Osteoblast (primary cell): ENCODE data around the gene APBA2. TPM values are rescaled to one million over a fixed set of nuclear protein-coding genes. Genes with fewer than 3 reads are reported as not detected.
A peak's percentile ranks its signal among the peaks of the same experiment; 100 is the strongest.

Source experiments
- DNase-seq: peaks from one replicate; pipeline ENCODE4 v3.0.0; 2011; ENCODE audit warnings: low spot score, mixed read lengths; ENCODE audit not compliant: insufficient read length; ENCODE audit errors: missing footprints
- H2AFZ ChIP-seq: 2 replicates; pipeline ENCODE4 v1.6.0; 2011; ENCODE audit warnings: mild to moderate bottlenecking, low read length
- H3K27ac ChIP-seq: 2 replicates; pipeline ENCODE4 v1.5.1; 2011; ENCODE audit warnings: mild to moderate bottlenecking, low read depth, low read length, moderate library complexity
- H3K27me3 ChIP-seq: 2 replicates; pipeline ENCODE4 v1.6.0; 2012; ENCODE audit warnings: mild to moderate bottlenecking, control low read depth, inconsistent platforms, low read length, moderate library complexity; ENCODE audit not compliant: insufficient read depth
- H3K36me3 ChIP-seq: 2 replicates; pipeline ENCODE4 v1.5.1; 2011; ENCODE audit warnings: mild to moderate bottlenecking, low read length, control low read depth, moderate library complexity; ENCODE audit not compliant: insufficient read depth
- H3K4me1 ChIP-seq: 2 replicates; pipeline ENCODE4 v1.5.1; 2011; ENCODE audit warnings: mild to moderate bottlenecking, low read length, control low read depth, moderate library complexity; ENCODE audit not compliant: insufficient read depth
- H3K4me2 ChIP-seq: 2 replicates; pipeline ENCODE4 v1.6.0; 2011; ENCODE audit warnings: mild to moderate bottlenecking, low read length; ENCODE audit not compliant: insufficient read depth
- H3K4me3 ChIP-seq: fragments of 200-600 bp; sonication (generic); 3 replicates; pipeline ENCODE4 v1.5.1; 2012; ENCODE audit warnings: mild to moderate bottlenecking, low read length, inconsistent platforms; ENCODE audit not compliant: insufficient read depth
- H3K79me2 ChIP-seq: 2 replicates; pipeline ENCODE4 v1.6.0; 2012; ENCODE audit warnings: mild to moderate bottlenecking, low read length, control low read depth, inconsistent platforms; ENCODE audit not compliant: insufficient read depth
- H3K9me3 ChIP-seq: 2 replicates; pipeline ENCODE4 v1.5.1; 2011; ENCODE audit warnings: low read depth, low read length, control low read depth
- H4K20me1 ChIP-seq: 2 replicates; pipeline ENCODE4 v1.6.0; 2012; ENCODE audit warnings: mild to moderate bottlenecking, low read length, control low read depth; ENCODE audit not compliant: insufficient read depth
- CTCF ChIP-seq: IDR thresholded peaks from 2 replicates; pipeline ENCODE4 v1.5.1; 2011; ENCODE audit warnings: mild to moderate bottlenecking, low read depth, low read length, moderate library complexity; ENCODE audit errors: extremely low read depth
- total RNA-seq: library from RNA; depleted of rRNA; stranded (reverse); fragments of >200 nt; gene quantifications from 2 replicates; pipeline ENCODE4 v1.2.3, GENCODE V29; 2012

APBA2 gene
- total RNA-seq, 1 donor = 6.2 TPM

- TF ChIP-seq CTCF = no peak
- no peak for DNase-seq
- H3K36me3 ChIP-seq = no peaks in the 10 kb centered on the region
- no peak overlapping the region for H3K4me2 ChIP-seq
- no peak overlapping the region for H3K27ac ChIP-seq
- no peaks in the 10 kb centered on the region for H4K20me1 ChIP-seq
- no peaks in the 10 kb centered on the region for H3K27me3 ChIP-seq
- no peak overlapping the region for H2AFZ ChIP-seq
- no peaks in the 10 kb centered on the region for H3K79me2 ChIP-seq
- H3K9me3 ChIP-seq = no peaks in the 10 kb centered on the region
- no peaks in the 10 kb centered on the region for H3K4me1 ChIP-seq
- H3K4me3 ChIP-seq = no peak overlapping the region
Observed at GRCh38 chr15:29122506-29122905, 236.7 kb downstream of the APBA2 start.

GRCh38 chr15:29123171-29123570 lies 237.4 kb downstream of the APBA2 start:
- Histone ChIP-seq H4K20me1 (no peaks in the 10 kb centered on the region), H3K4me1 (no peaks in the 10 kb centered on the region), H3K27me3 (no peaks in the 10 kb centered on the region), H2AFZ (no peak overlapping the region), H3K36me3 (no peaks in the 10 kb centered on the region), H3K4me3 (no peak overlapping the region), H3K4me2 (no peak overlapping the region), H3K79me2 (no peaks in the 10 kb centered on the region), H3K27ac (no peak overlapping the region), H3K9me3 (no peaks in the 10 kb centered on the region)
- DNase-seq = no peak
- TF ChIP-seq CTCF = no peak

- no peak overlapping the region for H3K27ac ChIP-seq
- H3K4me1 ChIP-seq = no peaks in the 10 kb centered on the region
- no peak for DNase-seq
- no peak overlapping the region for H3K4me2 ChIP-seq
- no peak overlapping the region for H2AFZ ChIP-seq
- TF ChIP-seq CTCF = no peak
- H3K36me3 ChIP-seq = no peaks in the 10 kb centered on the region
- H3K4me3 ChIP-seq = no peak overlapping the region
- H3K79me2 ChIP-seq = no peaks in the 10 kb centered on the region
- H3K9me3 ChIP-seq = no peaks in the 10 kb centered on the region
- H4K20me1 ChIP-seq = no peaks in the 10 kb centered on the region
- H3K27me3 ChIP-seq = no peaks in the 10 kb centered on the region
Observed at GRCh38 chr15:29123991-29124390, 238.2 kb downstream of the APBA2 start.

GRCh38 chr15:29124581-29125381 lies 239.0 kb downstream of the APBA2 start:
- peak; percentile 96 for DNase-seq
- peak; percentile 31 for TF ChIP-seq CTCF

More at GRCh38 chr15:29124581-29125381, 239.0 kb downstream of the APBA2 start:
- no peaks in the 10 kb centered on the region for H3K79me2 ChIP-seq
- H4K20me1 ChIP-seq = no peaks in the 10 kb centered on the region
- H3K4me1 ChIP-seq = no peaks in the 10 kb centered on the region
- no peaks in the 10 kb centered on the region for H3K36me3 ChIP-seq
- H3K4me3 ChIP-seq = no peak overlapping the region
- no peaks in the 10 kb centered on the region for H3K9me3 ChIP-seq
- H3K27me3 ChIP-seq = no peaks in the 10 kb centered on the region
- H3K4me2 ChIP-seq = no peak overlapping the region
- H2AFZ ChIP-seq = no peak overlapping the region
- H3K27ac ChIP-seq = no peak overlapping the region
